GM12864 (cell line): ENCODE measurements around the gene LARGE1.

Source experiments
- DNase-seq: peaks from one replicate; pipeline ENCODE4 v3.0.0-alpha.2; 2011; ENCODE audit warnings: low read depth
- H3K4me3 ChIP-seq: 2 replicates; pipeline ENCODE4 v1.5.1; 2011; ENCODE audit warnings: mild to moderate bottlenecking, low read depth, low read length, control low read depth
- TF ChIP-seq, protein P1 (sequence below): IDR thresholded peaks from 2 replicates; pipeline ENCODE4 v1.5.1; 2011; ENCODE audit warnings: low read depth, mild to moderate bottlenecking, moderate library complexity, low read length, control low read depth, inconsistent platforms; ENCODE audit errors: missing control alignments

LARGE1 gene

GRCh38 chr22:33726294-33726734, 194.0 kb downstream of the LARGE1 start:
- no peak overlapping the region for H3K4me3 ChIP-seq
- TF ChIP-seq, protein P1, sequence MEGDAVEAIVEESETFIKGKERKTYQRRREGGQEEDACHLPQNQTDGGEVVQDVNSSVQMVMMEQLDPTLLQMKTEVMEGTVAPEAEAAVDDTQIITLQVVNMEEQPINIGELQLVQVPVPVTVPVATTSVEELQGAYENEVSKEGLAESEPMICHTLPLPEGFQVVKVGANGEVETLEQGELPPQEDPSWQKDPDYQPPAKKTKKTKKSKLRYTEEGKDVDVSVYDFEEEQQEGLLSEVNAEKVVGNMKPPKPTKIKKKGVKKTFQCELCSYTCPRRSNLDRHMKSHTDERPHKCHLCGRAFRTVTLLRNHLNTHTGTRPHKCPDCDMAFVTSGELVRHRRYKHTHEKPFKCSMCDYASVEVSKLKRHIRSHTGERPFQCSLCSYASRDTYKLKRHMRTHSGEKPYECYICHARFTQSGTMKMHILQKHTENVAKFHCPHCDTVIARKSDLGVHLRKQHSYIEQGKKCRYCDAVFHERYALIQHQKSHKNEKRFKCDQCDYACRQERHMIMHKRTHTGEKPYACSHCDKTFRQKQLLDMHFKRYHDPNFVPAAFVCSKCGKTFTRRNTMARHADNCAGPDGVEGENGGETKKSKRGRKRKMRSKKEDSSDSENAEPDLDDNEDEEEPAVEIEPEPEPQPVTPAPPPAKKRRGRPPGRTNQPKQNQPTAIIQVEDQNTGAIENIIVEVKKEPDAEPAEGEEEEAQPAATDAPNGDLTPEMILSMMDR, result no peak
- DNase-seq, result no peak

DNA sequence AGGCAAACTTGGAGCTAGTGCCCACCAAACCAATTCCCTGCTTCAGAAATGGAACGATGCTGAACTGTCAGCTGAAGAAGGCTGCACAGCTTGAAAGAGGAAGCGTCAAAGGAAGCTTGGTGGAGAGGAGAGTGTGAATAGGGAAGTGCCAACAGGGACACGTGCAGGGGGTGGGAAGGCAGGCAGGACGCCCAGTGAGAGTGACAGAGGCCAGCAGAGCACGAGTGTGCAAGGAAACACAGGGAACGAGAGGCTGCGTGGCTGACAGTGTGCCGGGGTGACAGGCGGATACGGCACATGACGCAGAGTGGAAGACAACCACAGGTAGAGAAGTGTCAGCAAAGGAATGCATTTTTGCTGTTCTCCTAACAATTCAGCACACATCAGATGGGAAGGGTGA, 196.4 kb downstream of the LARGE1 start:
- no peak overlapping the region for H3K4me3 ChIP-seq
- DNase-seq, result no peak
- TF ChIP-seq, protein P1, result no peak

DNA sequence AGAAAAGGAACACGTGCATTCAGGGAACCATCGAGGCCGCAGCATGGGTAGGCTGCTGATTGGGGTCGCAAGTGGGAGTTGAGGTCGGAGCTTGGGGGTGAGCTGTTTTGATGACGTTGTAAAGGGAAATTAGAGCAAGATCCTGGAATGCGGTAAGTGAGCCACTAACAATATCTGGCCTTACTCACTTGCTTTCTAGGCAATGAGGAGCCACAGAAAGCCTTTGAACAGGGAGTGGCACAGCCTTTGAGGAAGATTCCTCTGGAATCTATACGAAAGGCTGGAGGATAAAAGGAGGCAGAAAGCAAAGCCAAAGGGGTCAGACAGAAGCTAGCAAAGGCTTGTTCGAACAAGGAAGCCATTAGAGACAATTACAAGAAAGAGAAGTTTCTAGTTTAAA, 197.5 kb downstream of the LARGE1 start:
- no peak for DNase-seq
- TF ChIP-seq, protein P1, result no peak
- no peak overlapping the region for H3K4me3 ChIP-seq

DNA sequence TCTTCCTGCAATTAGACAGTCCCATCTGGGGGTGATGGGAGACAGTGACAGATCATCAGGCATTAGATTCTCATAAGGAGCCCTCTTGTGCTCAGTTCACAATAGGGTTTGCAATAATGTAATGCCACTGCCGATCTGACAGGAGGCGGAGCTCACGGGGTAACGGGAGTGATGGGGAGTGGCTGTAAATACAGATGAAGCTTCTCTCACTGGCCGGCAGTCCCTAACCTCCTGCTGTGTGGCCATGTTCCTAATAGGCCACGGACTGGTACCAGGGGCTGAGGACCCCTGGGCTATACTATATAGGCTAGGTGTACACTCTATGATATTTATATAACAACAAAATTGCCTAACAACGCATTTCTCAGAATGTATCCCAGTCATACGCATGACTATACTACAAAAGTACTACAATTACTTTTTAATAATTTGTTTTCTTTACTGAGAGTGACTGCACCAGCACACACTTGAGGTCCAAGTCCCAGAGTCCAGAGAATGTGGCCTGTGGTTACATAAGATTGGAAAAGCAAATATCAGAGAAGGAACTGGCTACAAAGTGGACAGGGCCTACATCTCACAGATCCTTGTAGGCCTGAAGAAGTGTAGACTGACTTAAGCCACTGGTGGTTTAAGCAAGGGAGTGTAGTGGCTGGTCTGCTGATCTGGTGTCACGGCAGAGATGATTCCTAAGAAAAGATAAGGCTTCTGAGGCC, 200.0 kb downstream of the LARGE1 start:
- H3K4me3 ChIP-seq, result no peak overlapping the region
- DNase-seq, result no peak
- TF ChIP-seq, protein P1, result no peak

- TF ChIP-seq, protein P1, result no peak
- no peak for DNase-seq
- H3K4me3 ChIP-seq, result no peak overlapping the region
These were observed 202.4 kb downstream of the LARGE1 start for GRCh38 chr22:33717694-33718396.

- TF ChIP-seq, protein P1, result no peak
These were observed 204.9 kb downstream of the LARGE1 start for GRCh38 chr22:33715237-33715985.

More at GRCh38 chr22:33715237-33715985, 204.9 kb downstream of the LARGE1 start:
- DNase-seq, result no peak
- H3K4me3 ChIP-seq, result no peak overlapping the region
